Urothelium cell line (cell line): ENCODE data around the gene BID.

ENCODE experiments used
- DNase-seq: peaks from one replicate; pipeline ENCODE4 v3.0.0; 2011; ENCODE audit warnings: low spot score, mixed read lengths
- FAIRE-seq: peaks from 2 replicates; lab custom pipeline; 2011; peaks lifted over from hg19 to GRCh38; lab: Jason Lieb, UNC

Gene BID

DNA sequence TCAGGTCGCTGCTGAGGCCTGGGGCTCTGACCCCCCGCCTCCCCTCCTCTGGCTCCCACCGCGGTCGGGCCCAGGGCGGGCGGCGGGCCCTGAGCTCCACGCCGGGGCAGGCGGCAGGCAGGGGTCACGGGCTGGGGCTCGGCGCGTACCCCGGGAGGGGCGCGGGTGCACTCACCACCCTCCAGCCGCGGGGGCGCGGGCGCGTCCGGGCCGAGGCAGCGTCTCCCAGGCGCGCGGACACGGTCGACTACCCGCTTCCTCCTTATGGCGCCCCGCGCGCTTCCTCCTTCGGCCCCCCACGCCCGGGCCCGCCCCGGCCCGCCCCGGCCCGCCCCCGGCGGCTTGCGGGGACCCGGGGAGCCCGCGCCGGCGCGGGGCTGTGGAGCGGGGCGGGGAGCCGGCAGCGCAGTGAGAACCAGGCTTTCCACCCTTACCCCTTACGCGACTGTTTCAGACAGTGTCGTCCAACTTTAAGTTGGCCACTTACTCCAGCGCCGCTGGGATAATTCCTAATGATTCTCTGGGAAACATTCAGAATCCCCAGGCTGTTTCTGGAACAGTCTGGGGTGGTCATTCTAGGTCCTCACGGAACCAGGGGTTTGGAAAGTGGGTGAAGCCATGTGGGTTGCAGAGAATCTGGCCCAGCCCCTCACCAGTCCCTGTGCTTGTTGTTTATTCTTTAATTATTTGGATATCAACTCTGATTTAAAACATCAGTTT, at the start of gene BID:
TSS of gene BID (minus strand) at position 264 of the 720 bp plus-strand sequence. CDS start 24,353 bp downstream, outside the sequence.
- DNase-seq: peak; percentile 35
- FAIRE-seq: no peak

DNA sequence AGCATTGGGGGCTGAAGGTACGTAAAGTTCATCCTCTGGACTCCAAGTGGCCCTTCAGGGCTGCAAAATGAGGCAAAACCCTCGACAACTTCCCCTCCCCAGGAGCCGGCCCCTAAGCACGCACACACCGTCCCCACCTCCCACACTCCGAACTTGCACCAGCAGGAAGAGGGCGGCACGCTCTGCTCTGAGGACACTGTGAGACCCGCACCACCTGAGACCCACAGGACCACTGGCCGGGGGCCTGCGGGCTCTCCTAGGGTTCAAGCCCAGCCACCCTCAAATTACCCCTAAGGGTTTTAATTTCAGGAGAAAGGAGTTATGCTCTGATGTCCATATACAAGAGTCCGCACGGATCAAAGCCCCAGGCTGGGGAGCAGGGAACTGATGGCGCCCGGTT, 49.7 kb upstream of the BID start:
- no peak for DNase-seq
- FAIRE-seq: no peak

DNA sequence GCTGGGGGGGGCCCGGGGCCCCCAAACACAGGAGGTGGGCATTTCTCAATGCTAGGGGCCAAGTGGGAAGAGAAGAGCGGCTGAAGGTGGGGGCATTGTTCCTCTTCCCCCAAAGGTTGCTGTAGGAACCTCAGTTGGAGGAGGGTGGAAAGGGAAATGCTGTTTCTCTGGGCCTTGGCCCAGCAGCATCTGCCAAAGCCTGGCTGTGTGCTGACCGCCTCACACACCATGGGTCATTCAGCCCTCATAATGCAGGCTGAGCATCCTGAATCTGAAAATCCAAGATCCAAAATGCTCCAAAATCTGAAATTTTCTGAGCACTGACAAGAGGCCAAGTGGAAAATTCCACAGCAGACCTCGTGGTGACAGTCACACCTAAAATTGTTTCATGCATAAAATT, 49.0 kb upstream of the BID start:
- DNase-seq (no peak), FAIRE-seq (no peak)

DNA sequence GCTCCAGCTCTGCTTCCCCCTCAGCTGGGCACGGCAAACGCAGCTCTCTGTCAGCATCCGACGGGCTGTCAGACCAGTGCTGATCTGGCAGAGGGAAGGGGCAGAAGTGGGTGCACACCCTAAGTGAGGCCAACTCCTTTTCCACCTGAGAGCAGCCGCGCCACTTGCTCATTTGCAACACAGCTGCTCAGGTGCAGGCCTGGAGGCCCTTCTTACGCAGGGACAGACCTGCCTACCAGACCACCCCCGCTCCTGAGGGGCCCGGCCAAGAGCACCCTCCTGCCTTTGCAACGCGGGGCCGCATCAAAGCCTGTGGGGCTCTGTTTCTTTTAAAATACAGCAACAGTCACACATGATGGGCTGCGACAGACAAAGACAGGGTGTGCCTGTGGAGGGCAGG, 47.8 kb upstream of the BID start:
- FAIRE-seq: no peak
- no peak for DNase-seq

DNA sequence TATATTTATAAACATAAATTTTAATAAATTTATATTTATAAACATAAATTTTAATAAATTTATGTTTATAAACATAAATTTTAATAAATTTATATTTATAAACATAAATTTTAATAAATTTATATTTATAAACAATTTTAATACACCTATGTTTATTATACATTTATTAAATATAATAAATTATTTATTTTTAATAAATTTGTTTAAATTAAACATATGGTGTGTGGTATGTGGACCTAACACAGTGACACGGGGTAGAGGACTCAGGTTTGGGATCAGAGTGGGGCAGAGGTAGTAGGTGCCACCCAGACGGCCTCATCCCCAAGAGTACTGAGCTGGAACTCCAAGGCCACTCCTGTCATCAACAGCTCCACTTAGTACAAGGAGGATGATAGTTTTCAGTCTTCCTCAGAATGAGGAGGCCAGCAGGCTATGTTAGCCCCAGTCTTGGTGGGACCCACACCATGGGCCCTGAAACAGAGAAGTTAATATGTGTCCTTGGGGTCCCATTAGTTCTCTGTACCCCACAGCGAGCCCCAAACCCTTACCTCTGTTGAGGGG, 46.7 kb upstream of the BID start:
- DNase-seq (no peak), FAIRE-seq (no peak)

DNA sequence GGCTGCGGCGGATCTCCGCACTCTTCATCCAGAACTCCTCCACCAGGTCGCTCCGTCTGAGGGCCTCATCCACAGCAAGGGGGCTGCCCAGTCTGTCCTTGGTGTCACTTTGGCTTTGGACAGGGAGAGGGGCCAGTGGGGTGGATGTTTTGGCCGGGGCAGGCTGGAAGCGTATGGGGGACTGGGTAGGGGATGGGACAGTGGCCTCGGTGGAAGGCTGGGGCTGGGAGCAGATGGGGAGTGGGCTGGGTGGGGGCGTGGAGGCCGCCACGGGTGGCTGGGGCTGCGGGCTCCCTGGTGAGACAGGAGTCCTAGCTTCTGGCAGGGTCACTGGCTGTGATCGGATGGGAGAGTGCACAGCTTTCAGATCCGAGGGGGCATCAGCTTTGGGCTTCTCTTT, 44.4 kb upstream of the BID start:
- no peak for FAIRE-seq

DNA sequence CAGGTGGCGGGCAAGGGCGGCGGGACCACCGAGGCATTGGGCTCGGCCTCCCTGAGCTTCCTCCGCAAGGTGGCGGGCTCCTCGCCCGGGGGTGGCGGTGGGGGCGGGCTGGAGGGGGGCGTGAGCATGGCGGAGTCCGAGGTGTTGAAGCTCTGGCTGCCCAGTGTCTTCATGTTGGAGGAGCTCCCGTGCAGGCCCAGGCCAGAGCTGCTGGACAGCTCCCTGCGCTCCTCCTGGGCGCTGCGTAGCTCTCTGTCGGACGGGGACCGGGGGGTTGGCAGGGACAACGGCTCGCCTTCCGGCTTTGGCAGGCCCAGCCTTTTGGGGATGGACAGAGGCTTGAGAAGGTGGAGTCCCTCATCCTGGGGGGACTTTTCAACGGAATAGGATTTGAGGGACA, 43.9 kb upstream of the BID start:
- DNase-seq (no peak), FAIRE-seq (no peak)

More for the DNA sequence above, 44.4 kb upstream of the BID start:
- no peak for DNase-seq

DNA sequence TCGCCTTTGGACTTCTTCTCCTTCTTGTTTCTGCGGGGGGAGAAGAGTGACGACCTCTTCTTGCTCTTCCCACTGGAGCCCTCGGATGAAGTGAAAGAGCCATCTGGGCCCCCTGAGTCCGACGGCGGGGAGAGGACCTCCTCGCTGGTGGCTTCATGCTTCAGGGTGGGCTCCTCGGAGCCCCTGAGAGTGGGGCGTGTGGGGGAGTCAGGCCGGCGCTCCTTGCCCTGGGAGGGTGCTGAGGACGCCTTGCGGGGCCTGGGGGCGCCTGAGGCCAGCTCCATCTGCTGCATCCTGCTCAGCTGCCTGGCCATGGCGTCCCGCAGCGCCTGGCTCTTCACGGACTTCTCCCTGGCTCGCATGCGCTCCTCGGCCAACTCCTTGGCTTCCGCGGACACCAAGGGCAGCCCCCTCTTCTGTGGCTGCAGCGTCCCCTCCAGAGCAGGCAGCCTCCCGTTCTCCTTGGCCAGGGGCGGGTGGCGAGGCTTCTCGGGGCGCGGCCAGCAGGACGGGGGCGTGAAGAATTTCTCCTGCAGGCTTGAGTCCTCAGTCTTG, 43.3 kb upstream of the BID start:
- no peak for DNase-seq
- FAIRE-seq: no peak

DNA sequence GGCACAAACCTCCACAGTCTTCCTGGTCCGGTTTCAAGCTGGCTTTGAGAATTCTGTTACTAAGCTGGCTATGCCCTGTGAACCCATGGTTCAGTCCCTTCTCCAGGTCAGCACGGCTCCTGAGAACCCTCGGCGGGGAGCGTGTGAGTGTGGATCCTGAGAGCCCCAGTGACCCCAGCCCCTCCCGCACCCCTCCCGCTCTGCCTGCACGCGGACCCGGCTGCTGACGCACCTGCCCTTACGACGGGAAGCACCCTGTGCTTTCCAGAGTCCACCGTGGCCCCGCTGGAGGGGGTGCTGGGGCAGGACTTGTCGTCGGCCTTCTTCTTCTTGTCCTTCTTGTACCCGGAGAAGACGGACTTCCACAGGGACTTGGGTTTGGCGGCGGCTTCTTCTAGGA, 42.8 kb upstream of the BID start:
- no peak for FAIRE-seq
- no peak for DNase-seq

DNA sequence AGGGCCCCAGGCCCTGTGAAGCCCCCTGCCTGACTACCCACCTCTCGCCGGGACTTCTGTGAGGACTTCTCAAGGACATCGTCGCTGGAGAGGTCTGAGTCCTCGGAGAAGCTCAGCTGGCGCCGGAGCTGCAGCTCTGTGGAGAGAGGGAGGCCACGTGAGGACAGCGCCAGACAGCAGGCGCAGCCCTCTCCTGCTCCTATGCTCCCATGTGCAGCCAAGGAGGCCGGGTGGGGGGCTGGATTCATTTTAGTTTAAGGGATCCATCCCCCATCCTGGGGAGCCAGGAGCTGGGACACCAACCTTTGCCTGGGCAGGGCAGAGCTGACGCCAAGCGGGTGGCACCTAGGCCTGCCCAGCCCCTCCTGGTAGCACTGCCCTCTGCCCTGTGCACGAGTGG, 42.4 kb upstream of the BID start:
- FAIRE-seq (no peak), DNase-seq (no peak)

DNA sequence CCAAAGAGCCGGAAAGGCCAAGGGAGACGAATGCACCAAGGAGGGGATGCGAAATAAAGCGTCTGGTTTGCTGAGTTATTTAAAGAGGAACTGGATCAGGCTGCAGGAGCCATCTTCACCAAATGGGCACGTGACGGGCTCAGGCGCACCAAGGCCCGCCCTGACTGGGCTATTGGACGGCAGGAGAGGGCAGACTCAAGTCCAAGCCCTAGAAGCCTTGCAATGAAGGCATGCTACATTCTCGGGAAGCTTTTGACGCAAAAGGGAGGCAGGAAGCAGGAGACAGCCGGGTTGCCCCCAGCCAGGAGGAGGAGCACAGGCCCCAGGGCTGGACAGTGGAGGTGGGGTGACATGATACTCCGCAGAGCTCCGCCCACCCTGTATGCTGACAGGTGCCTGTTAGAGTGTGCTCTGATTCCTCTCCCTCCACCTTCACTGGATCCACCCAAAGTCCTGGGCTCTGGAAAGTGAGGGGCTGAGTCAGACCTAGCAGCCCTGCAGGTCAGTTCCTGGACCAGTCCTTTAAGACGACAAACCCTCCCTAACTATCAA, 41.5 kb upstream of the BID start:
- DNase-seq: no peak
- no peak for FAIRE-seq

DNA sequence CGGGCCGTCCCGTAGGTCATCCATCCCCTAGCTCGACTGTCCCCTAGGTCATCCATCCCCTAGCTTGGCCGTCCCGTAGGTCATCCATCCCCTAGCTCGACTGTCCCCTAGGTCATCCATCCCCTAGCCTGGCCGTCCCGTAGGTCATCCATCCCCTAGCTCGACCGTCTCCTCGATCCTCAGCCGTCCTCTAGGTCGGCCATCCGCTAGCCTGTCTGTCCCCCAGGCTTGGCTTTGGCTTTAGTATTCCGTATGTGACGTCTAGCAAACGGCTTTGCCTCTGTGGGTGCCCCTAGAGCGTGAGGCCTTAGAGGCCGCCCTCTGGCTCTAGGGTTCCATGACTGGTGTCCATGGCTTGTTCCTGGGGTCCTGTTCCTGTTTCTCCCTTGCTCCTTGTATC, 40.6 kb upstream of the BID start:
- peak; percentile 48 for FAIRE-seq

DNA sequence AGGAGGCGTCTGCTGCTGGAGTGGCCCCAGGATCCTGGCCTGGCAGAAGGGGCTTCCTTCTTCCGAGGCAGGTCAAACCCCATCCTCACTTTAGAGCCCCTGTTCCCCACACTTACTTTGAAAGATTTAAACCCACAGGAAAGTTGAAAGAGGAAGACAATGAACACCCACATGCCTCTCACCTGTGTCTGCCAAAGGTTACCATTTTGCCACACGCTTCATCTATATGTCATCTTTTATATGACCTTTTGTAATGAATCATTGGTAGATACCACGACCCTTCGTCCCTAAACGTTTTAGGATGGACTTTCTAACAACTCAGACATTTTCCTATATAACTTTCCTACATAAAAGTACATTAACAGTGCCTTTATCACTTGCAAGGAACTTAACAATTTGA, 39.8 kb upstream of the BID start:
- FAIRE-seq (no peak), DNase-seq (no peak)

More for the DNA sequence above, 40.6 kb upstream of the BID start:
- no peak for DNase-seq

DNA sequence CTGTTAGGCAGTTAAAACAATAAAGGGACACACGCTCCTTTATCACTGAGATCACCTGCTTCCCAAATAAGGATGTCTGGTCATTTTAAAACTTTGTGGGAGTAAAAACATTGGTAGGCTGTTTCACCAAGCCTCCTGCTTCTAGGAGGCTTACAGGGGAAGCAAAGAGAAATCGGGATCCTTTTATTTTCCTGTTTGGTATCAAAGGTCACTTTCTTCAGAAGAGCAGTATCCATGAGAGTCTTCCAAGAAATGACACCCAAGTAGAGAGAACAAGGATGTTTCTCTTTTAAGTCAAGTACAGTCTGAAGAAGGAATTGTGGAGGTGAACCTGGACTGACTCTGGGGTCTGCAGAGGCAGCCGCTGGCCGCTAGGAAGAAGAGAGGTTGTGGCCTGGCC, 36.9 kb upstream of the BID start:
- FAIRE-seq: no peak

DNA sequence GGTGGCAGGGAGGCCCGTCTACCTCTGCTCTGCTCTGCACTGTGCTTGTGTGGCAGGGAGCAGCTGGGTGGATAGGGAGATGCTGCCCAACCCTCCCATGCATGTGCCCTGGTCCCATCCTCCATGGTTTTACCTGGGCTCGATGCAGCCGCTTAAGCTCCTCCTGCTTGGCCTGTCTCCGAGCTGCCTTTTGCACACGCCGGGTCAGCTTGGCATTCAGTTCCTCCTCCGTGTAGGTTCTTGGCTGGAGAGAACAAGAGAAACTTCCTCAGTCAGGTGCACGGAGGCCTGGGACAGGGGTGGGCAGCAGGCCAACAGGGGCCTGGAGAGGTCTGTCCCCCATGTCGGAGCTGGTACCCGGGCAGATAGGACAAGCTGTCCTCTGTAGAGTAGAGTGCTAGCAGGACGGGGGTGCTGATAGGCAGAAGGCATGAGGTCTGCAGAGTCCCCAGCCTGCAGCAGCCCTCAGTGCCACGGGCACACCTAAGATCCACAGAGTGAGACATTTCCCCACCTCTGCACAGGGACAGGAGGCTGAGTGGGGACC, 36.4 kb upstream of the BID start:
- DNase-seq: no peak
- FAIRE-seq: no peak

More for the DNA sequence above, 36.9 kb upstream of the BID start:
- no peak for DNase-seq

DNA sequence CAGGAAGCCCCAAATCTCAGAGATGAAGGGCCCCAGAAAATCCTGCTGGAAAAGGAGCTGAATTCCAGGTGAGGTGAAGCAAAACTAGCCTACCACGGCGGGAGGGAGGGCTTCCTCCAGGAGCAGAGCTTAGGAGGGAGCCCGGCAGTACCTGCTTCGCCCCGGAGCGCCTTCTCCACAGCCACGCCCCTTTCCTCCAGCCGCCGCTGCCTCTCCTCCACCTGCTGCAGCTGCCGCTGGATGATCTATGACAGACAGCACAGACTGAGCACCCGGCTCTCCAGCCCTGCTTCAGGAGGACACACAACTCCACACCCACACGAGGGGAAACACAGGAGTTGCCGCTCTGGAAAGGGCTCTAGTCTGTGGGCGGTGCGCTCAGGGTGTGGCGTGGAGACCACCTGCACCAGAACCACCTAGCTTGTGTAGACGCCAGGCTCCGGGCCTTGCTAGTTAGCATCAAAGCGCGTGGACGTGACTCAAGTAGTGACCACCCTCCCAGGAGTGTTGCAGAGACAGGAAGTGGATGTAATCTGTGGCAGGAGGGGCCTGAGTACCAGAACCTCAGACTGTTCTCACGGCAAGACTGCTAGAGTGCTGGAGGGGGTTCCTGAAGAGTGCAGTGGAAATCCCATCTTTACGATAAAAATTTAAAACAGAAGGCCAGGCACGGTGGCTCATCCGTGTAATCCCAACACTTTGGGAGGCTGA, 34.6 kb upstream of the BID start:
- DNase-seq (no peak), FAIRE-seq (no peak)

DNA sequence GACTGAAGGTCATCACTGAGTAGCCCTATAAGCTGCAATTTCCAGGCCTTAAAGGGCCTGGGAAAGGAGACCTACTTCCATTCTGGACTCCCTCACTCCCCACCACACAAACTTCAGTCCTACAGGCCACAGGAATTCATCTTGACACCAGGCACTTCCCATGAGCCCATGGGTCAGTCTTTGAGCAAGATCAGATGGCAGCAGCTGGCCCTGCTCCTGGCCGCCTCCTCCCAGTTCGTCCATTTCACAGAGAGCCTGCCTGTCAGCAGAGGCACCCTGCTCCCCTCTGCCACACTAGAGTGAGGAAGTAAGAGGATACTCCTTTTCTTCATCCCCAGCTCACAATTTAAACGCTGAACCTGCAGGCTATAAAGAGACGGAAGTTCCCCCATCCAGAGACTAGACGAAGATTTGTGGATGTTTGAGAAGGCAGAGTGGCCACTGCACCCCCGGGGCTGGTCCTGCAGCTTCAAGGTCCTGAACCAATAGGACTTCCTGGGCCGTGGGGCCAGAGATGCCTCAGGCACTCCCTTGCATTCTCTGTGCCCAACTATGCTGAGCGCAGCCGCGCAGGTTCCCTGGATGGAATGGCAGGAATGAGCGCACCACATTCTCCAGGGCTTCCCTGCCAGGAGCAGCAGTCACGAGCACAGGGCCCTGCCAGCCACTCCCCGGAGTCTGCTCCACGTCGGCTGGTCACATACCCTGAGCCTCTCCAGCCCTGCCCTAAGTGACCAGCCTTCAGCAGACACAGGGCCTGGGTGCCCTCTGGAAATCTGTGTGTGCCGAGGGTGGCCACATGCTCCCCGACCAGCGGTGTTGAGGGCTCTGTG, 33.5 kb upstream of the BID start:
- no peak for FAIRE-seq
- DNase-seq: no peak

DNA sequence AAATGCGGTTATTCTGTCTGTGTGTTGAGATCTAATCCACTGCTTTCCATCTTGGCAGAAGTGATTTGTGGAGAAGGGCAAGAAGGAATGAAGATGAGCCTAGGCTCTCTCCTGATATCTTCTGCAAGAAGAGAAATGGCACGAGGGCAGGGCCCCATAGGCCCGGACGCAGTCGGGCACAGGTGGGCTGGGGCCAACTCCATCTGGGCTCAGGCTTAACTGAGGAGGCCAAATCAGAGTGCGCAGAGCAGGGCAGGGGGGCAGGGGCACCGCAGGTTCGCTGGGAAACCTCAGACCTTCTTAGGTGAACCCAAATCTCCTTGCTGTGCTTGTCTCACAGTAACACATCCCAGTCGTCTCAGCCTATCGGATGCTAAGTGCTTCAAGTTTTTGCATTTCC, 32.8 kb upstream of the BID start:
- DNase-seq: no peak
- no peak for FAIRE-seq

DNA sequence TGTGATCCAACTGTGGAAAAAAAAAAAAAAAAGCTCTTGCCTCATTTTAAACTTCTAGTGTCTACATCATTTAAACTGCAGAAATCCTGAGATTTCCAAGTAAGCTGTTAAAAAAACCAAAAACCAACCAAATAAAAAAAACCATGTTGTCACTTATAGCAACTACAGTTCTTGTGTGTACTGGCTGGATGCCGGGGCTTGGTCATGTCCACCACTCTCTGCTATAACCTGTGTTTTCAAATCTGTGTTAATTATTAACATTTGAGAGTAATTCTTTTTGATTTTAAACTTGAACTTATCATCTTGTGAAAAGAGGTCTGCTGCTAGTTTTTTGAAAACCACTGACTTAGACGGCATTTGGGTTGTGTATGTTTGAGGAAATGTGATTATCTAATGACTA, 32.2 kb upstream of the BID start:
- FAIRE-seq (no peak), DNase-seq (no peak)

DNA sequence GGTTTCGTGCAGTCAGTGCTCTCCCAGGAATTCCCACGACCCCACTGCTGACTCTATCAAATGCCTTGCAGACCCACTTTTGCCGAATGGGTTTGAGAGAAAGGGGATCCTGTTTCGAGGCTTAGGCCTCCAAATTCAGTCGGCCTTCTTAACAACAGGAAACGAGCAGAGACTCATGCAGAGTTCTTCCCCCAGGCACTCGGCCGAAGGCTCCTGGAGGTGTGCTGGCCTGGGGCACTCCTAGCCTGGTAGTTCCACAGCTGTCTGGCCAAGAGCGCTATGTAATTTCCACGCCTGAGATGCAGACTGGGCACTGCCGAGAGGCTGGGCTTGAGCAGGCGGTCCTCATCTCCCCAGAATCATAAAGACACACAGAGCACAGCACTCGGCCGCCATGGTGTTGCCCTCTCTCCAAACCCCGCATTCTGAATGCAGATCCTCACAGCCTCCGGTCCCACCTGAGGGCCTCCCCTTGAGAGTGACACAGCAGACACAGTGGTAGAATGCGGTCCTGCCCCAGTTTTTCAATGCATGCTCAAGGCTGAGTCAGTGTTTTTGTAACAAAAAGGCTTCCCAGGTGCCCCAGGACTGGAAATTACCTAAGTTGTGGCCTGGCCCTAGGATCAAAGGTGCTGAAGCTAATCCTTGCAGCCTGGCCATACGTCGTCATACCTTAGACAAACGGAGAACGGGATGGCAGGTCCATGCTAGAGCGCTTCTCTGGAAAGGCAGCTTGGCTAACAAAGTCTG, 30.2 kb upstream of the BID start:
- FAIRE-seq: no peak
- DNase-seq: no peak
